GM23338 (cell line): Measurements from ENCODE around the gene SH3GL2. TPM values are rescaled to one million over a fixed set of nuclear protein-coding genes. Genes with fewer than 3 reads are reported as not detected.

Experiments used
- ATAC-seq: fragments of 200-7000 bp; cut with Tn5 transposase; 3 replicates; pipeline ENCODE4 v1.9.1; 2020
- DNase-seq: peaks from one replicate; pipeline ENCODE4 v3.0.0-alpha.2; 2015; ENCODE audit warnings: low spot score
- H2AFZ ChIP-seq: fragments of 200-600 bp; sonication (generic); 2 replicates; pipeline ENCODE4 v1.8.0; 2016; ENCODE audit warnings: antibody characterized with exemption, mild to moderate bottlenecking, moderate library complexity
- H3F3A ChIP-seq: fragments of 200-600 bp; sonication (generic); replicated peaks from 2 replicates; pipeline ENCODE4 v1.8.0; 2017; ENCODE audit warnings: antibody characterized with exemption, mixed run types, low read depth
- H3K27ac ChIP-seq: fragments of 200-600 bp; sonication (generic); 2 replicates; pipeline ENCODE4 v1.6.1; 2016; ENCODE audit warnings: low read depth
- H3K27me3 ChIP-seq: fragments of 200-600 bp; sonication (generic); 2 replicates; pipeline ENCODE4 v1.8.0; 2016; ENCODE audit warnings: mild to moderate bottlenecking, mixed run types, moderate library complexity; ENCODE audit not compliant: insufficient read depth
- H3K36me3 ChIP-seq: fragments of 200-600 bp; sonication (generic); 2 replicates; pipeline ENCODE4 v1.8.0; 2016; ENCODE audit warnings: mild to moderate bottlenecking; ENCODE audit not compliant: insufficient read depth
- H3K4me1 ChIP-seq: fragments of 200-600 bp; sonication (generic); 2 replicates; pipeline ENCODE4 v1.8.0; 2016; ENCODE audit warnings: mild to moderate bottlenecking, moderate library complexity; ENCODE audit not compliant: insufficient read depth
- H3K4me2 ChIP-seq: fragments of 200-600 bp; sonication (generic); 2 replicates; pipeline ENCODE4 v1.7.1; 2017; ENCODE audit warnings: mixed run types
- H3K4me3 ChIP-seq: fragments of 200-600 bp; sonication (generic); 2 replicates; pipeline ENCODE4 v1.6.1; 2016; ENCODE audit warnings: mixed run types
- H3K79me2 ChIP-seq: fragments of 200-600 bp; sonication (generic); replicated peaks from 2 replicates; pipeline ENCODE4 v1.8.0; 2017; ENCODE audit warnings: mild to moderate bottlenecking; ENCODE audit not compliant: insufficient read depth
- H3K9me2 ChIP-seq: fragments of 200-600 bp; sonication (generic); 2 replicates; pipeline ENCODE4 v1.8.0; 2017; ENCODE audit not compliant: insufficient read depth
- H4K20me1 ChIP-seq: fragments of 200-600 bp; sonication (generic); replicated peaks from 2 replicates; pipeline ENCODE4 v1.8.0; 2017; ENCODE audit warnings: mild to moderate bottlenecking; ENCODE audit not compliant: insufficient read depth
- H3K27ac Mint-ChIP-seq: 2 replicates; pipeline ENCODE4 v1.8.0; 2020; ENCODE audit warnings: inconsistent platforms, mild to moderate bottlenecking, moderate library complexity, mixed read lengths
- H3K27me3 Mint-ChIP-seq: 3 replicates; pipeline ENCODE4 v1.8.0; 2022; ENCODE audit warnings: low read depth, mild to moderate bottlenecking, moderate library complexity, mixed read lengths, inconsistent platforms; ENCODE audit not compliant: insufficient read depth, poor library complexity
- H3K36me3 Mint-ChIP-seq: 3 replicates; pipeline ENCODE4 v1.8.0; 2021; ENCODE audit warnings: low read depth, mild to moderate bottlenecking, inconsistent platforms, moderate library complexity, mixed read lengths
- H3K4me1 Mint-ChIP-seq: 3 replicates; pipeline ENCODE4 v1.8.0; 2020; ENCODE audit warnings: mild to moderate bottlenecking, inconsistent platforms, mixed read lengths
- H3K4me3 Mint-ChIP-seq: 3 replicates; pipeline ENCODE4 v1.8.0; 2021; ENCODE audit warnings: moderate library complexity, mild to moderate bottlenecking, inconsistent platforms, mixed read lengths
- H3K9me3 Mint-ChIP-seq: 3 replicates; pipeline ENCODE4 v1.8.0; 2020; ENCODE audit warnings: moderate library complexity, mild to moderate bottlenecking, inconsistent platforms, mixed read lengths
- CREB1 ChIP-seq: fragments of 250-450 bp; sonication (Bioruptor Pico); IDR thresholded peaks from 2 replicates; pipeline ENCODE4 v1.5.0; 2020; ENCODE audit warnings: low read depth, mild to moderate bottlenecking, moderate library complexity
- CTCF ChIP-seq, 2 experiments: fragments of 200-600 bp in 1 of 2; sonication (generic) in 1 of 2; conservative IDR thresholded peaks; 2 replicates each; pipeline versions ENCODE4 v1.5.1 to v1.6.1; 2016 to 2017; ENCODE audit warnings: antibody characterized with exemption in 2 of 2, low read depth in 2 of 2, mild to moderate bottlenecking in 2 of 2, moderate library complexity in 1 of 2
- EZH2 ChIP-seq: fragments of 200-600 bp; sonication (generic); IDR thresholded peaks from one replicate; pipeline ENCODE4 v1.8.0; 2017; ENCODE audit warnings: antibody characterized with exemption, mild to moderate bottlenecking, low read depth; ENCODE audit not compliant: unreplicated experiment
- JUNB ChIP-seq: IDR thresholded peaks from one replicate; pipeline ENCODE4 v1.6.1; 2016; ENCODE audit warnings: antibody characterized with exemption; ENCODE audit not compliant: unreplicated experiment
- POLR2AphosphoS5 ChIP-seq: IDR thresholded peaks from 2 replicates; pipeline ENCODE4 v1.6.1; 2016; ENCODE audit warnings: antibody characterized with exemption, low read depth
- STAT1 ChIP-seq: IDR thresholded peaks from one replicate; pipeline ENCODE4 v1.6.1; 2016; ENCODE audit warnings: antibody characterized with exemption; ENCODE audit not compliant: unreplicated experiment
- ZNF331 ChIP-seq: fragments of 250-450 bp; sonication (Bioruptor Pico); IDR thresholded peaks from 2 replicates; pipeline ENCODE4 v1.5.0; 2020; ENCODE audit warnings: low read depth, mild to moderate bottlenecking, moderate library complexity
- ZNF462 ChIP-seq: fragments of 250-450 bp; sonication (Bioruptor Pico); IDR thresholded peaks from 2 replicates; pipeline ENCODE4 v1.5.0; 2020; ENCODE audit warnings: mild to moderate bottlenecking, moderate library complexity
- polyA plus RNA-seq: library from polyadenylated mRNA; unstranded; fragments of >200 nt; fragmentation: Nextera tagmentation; extraction: Ambion mirVana; gene quantifications from 2 replicates; pipeline ENCODE4 v1.2.1, GENCODE V29; 2016
- total RNA-seq: library from RNA; depleted of rRNA; stranded (reverse); fragments of >200 nt; shearing (Covaris generic); gene quantifications from 2 replicates; pipeline ENCODE4 v1.2.3, GENCODE V29; 2014

SH3GL2 gene
- total and polyA plus RNA-seq, 2 experiments from 2014 or later: 5.9 to 8.6 TPM

- TF ChIP-seq ZNF462 (CRISPR knock-in tag) (no peak), CTCF (conservative IDR thresholded peaks at IDR 0.05; ENCODE audit: low read depth in 2 of 2) (no peak), STAT1 (no peak), CREB1 (CRISPR knock-in tag) (no peak), EZH2 (no peak)
Observed at GRCh38 chr9:17775656-17776055, 196.8 kb downstream of the SH3GL2 start (continued).

GRCh38 chr9:17776735-17777134, 197.9 kb downstream of the SH3GL2 start:
- no peaks in the 10 kb centered on the region for H3F3A ChIP-seq
- H3K27me3 Mint-ChIP-seq: no peaks in the 10 kb centered on the region
- H3K79me2 ChIP-seq: no peaks in the 10 kb centered on the region
- ATAC-seq (no peak; the same call in 2 of the 3 replicates), DNase-seq (no peak)
- H3K9me3 Mint-ChIP-seq: no peaks in the 10 kb centered on the region
- H3K4me3 Mint-ChIP-seq: no peak overlapping the region
- no peak for TF ChIP-seq ZNF331
- no peak for TF ChIP-seq POLR2AphosphoS5
- TF ChIP-seq JUNB: no peak
- TF ChIP-seq CTCF (conservative IDR thresholded peaks at IDR 0.05; ENCODE audit: low read depth in 2 of 2): no peak
- no peak for TF ChIP-seq CREB1 (CRISPR knock-in tag)
- no peaks in the 10 kb centered on the region for H3K4me1 ChIP-seq
- no peak overlapping the region for H3K4me2 ChIP-seq
- no peaks in the 10 kb centered on the region for H3K36me3 ChIP-seq
- H3K4me1 Mint-ChIP-seq: no peaks in the 10 kb centered on the region
- no peaks in the 10 kb centered on the region for H3K9me2 ChIP-seq
- H3K36me3 Mint-ChIP-seq: no peaks in the 10 kb centered on the region
- no peak overlapping the region for H3K4me3 ChIP-seq
- no peak overlapping the region for H3K27ac Mint-ChIP-seq
- H2AFZ ChIP-seq: no peak overlapping the region
- no peak overlapping the region for H3K27ac ChIP-seq
- no peaks in the 10 kb centered on the region for H4K20me1 ChIP-seq
- H3K27me3 ChIP-seq: no peaks in the 10 kb centered on the region
